Heart left ventricle (tissue), 16 donors: ENCODE results near the gene DSCAML1. TPM values are rescaled to one million over a fixed set of nuclear protein-coding genes. Genes with fewer than 3 reads are reported as not detected.

Source experiments
- ATAC-seq, 4 donors: fragments of 200-7000 bp; cut with Tn5 transposase; one replicate each; pipeline ENCODE4 v1.9.1; 2020 to 2022; ENCODE audit warnings: moderate library complexity in 4 of 4, mild to moderate bottlenecking in 3 of 4, moderate number of reproducible peaks in 1 of 4
- DNase-seq, 5 donors: peaks; one replicate each; pipeline ENCODE4 v3.0.0-alpha.2; 2020
- H3K27ac ChIP-seq, 12 donors: fragments of 200-600 bp; sonication (generic) in 4 of 12; one replicate each; pipeline versions ENCODE4 v1.5.0 to v1.8.0; 2016 to 2022; ENCODE audit warnings: mild to moderate bottlenecking in 2 of 12
- H3K27me3 ChIP-seq, 9 donors: fragments of 200-600 bp; sonication (generic) in 2 of 9; one replicate each; pipeline versions ENCODE4 v1.5.1 to v1.8.0; 2016 to 2022; ENCODE audit warnings: mild to moderate bottlenecking in 3 of 9
- H3K36me3 ChIP-seq, 9 donors: fragments of 200-600 bp; sonication (generic) in 2 of 9; one replicate each; pipeline versions ENCODE4 v1.5.0 to v1.8.0; 2018 to 2022; ENCODE audit warnings: mild to moderate bottlenecking in 2 of 9
- H3K4me1 ChIP-seq, 12 donors: fragments of 200-600 bp; sonication (generic) in 4 of 12; one replicate each; pipeline versions ENCODE4 v1.5.0 to v1.8.0; 2016 to 2022; ENCODE audit warnings: mild to moderate bottlenecking in 3 of 12
- H3K4me3 ChIP-seq, 12 donors: fragments of 200-600 bp; sonication (generic) in 4 of 12; one replicate each; pipeline versions ENCODE4 v1.5.0 to v1.8.0; 2017 to 2022; ENCODE audit warnings: mild to moderate bottlenecking in 9 of 12, moderate library complexity in 4 of 12
- H3K9me3 ChIP-seq, 12 donors: fragments of 200-600 bp; sonication (generic) in 4 of 12; one replicate each; pipeline versions ENCODE4 v1.5.0 to v1.8.0; 2016 to 2022; ENCODE audit warnings: mild to moderate bottlenecking in 1 of 12
- CTCF ChIP-seq, 12 donors: fragments of 200-600 bp; sonication (generic) in 4 of 12; IDR thresholded peaks; one replicate each; pipeline versions ENCODE4 v1.5.0 to v1.8.0; 2018 to 2022; ENCODE audit warnings: antibody characterized with exemption in 12 of 12, mild to moderate bottlenecking in 5 of 12
- POLR2A ChIP-seq, 2 donors: fragments of 450-650 bp; IDR thresholded peaks; one replicate each; pipeline ENCODE4 v1.6.1; 2017; ENCODE audit warnings: antibody characterized with exemption in 2 of 2, mild to moderate bottlenecking in 2 of 2, moderate library complexity in 2 of 2
- WGBS, 4 donors: extraction: QIAGEN DNeasy Blood & Tissue Kit in 2 of 4; methylation state at CpG; one replicate each; pipeline versions ENCODE4 v1.1.5 to v1.1.7; 2013 to 2018; 5-methylcytosine and 5-hydroxymethylcytosine counted together
- intact Hi-C, 10 donors: fragments of 100-400 bp; cut with DNase I; formaldehyde crosslinking; loops; one replicate each; pipeline versions ENCODE4 v1.11.1 to v1.14.2; 2022
- polyA plus RNA-seq, 2 donors: library from polyadenylated mRNA; stranded (reverse); fragments of 200-250 nt; gene quantifications; one replicate each; pipeline ENCODE4 v1.2.3, GENCODE V29; 2013
- total RNA-seq, 9 donors: library from RNA; depleted of rRNA in 2 of 9; stranded (reverse); fragments of >200 nt in 2 of 9; fragmentation: NEBNext Ultra II Directional in 3 of 9; extraction: Animal tissue kit (Norgen Biotek cat#: 25700) in 3 of 9; gene quantifications; one replicate each; pipeline versions ENCODE4 v1.1.0 to v1.2.4, GENCODE V29; 2016 to 2023
- donor health status: ischemic (EF 13 %, LVEDD 7.1; RV severe dilation, severe dysfunction).
- donor health status: healthy with polysubstance abuse.
- donor health status: DM: no; HTN: yes; CAD: no.
- donor health status: DM: no; HTN: no; CAD: no.
- donor health status: ischemic (EF 25% LVEDD 6.9; RV normal size, moderate dysfunction).
- donor health status: ischemic (EF 25% LVEDD 5.7; RV mildly dilated, moderate dysfunction).
- donor health status: healthy.
- donor health status: DM: yes; HTN: yes; CAD: no.
- donor health status: ischemic (EF 35%, LVEDD 5.7; RV mildly dilated, moderate dysfunction).
- donor health status: nonischemic (EF 11% LVEDD 7.7; RV severe dilation, severe dysfunction).
- donor health status: DM: yes; HTN: yes; CAD: no.
- donor health status: PGD.
- donor health status: ischemic (EF 29% LVEDD 5.4; RV normal size, mild dysfunction).
- donor health status: nonischemic (EF 23%, LVEDD 6.1; RV moderate dilation, normal function).

Gene DSCAML1
- total and polyA plus RNA-seq, 11 donors, result 0.05 to 1.7 (median 0.76) TPM

GRCh38 chr11:117495357-117495756 is 301.7 kb downstream of the DSCAML1 start:
- DNase-seq (no peak), ATAC-seq (no peak)
- Histone ChIP-seq H3K36me3 (peaks cover 0 to 1% (median 0%) of the 10 kb centered on the region in 9 donors), H3K4me3 (no peak overlapping the region), H3K9me3 (no peaks in the 10 kb centered on the region), H3K27me3 (peaks cover 0 to 9% (median 0%) of the 10 kb centered on the region in 9 donors), H3K4me1 (no peaks in the 10 kb centered on the region), H3K27ac (no peak overlapping the region)
- intact Hi-C loops, result no loop called here
- no peak for TF ChIP-seq POLR2A (IDR thresholded peaks at IDR 0.05)
- TF ChIP-seq CTCF (IDR thresholded peaks at IDR 0.05), result no peak
- 86 to 96% (median 87%) methylated on average over 5 to 6 of the region's 6 CpGs for WGBS, 4 donors

- no peak overlapping the region for H3K4me3 ChIP-seq
- intact Hi-C loops, result no loop called here
- DNase-seq (no peak), ATAC-seq (no peak)
- TF ChIP-seq POLR2A (IDR thresholded peaks at IDR 0.05) (no peak), CTCF (IDR thresholded peaks at IDR 0.05) (no peak)
- no peaks in the 10 kb centered on the region for H3K4me1 ChIP-seq
- WGBS, 4 donors, result 40 to 55% (median 50%) methylated on average over 8 to 20 of the region's 20 CpGs
- H3K27me3 ChIP-seq, result peaks cover 0 to 9% (median 0%) of the 10 kb centered on the region in 9 donors
- H3K27ac ChIP-seq, result no peak overlapping the region
- H3K9me3 ChIP-seq, result no peaks in the 10 kb centered on the region
- no peaks in the 10 kb centered on the region for H3K36me3 ChIP-seq
Observed at GRCh38 chr11:117492578-117493251, 304.3 kb downstream of the DSCAML1 start.

DNA sequence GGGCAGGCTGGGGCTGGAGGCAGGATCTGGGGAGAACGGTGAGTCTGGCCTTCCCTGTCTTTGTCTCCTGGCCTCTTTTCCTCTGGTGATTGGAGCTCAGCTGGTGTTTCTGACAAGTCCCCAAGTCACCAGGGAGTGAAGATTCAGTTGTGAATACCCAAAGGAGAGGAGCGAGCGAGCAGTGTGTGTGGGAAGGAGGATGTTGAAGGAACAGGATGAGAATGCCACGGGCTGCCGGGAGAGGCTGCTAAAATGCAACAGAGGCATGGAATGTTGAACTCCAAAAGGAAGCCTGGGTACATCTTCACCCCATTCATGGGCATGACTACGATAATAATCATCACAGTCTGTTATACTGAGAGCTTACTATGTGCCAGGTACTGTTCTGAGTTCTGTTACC is 306.1 kb downstream of the DSCAML1 start:
- Histone ChIP-seq H3K4me3 (no peak overlapping the region), H3K36me3 (no peaks in the 10 kb centered on the region), H3K27me3 (peaks cover 0 to 9% (median 0%) of the 10 kb centered on the region in 9 donors), H3K27ac (no peak overlapping the region), H3K9me3 (no peaks in the 10 kb centered on the region), H3K4me1 (no peaks in the 10 kb centered on the region)
- ATAC-seq (no peak), DNase-seq (no peak)
- no peak for TF ChIP-seq POLR2A (IDR thresholded peaks at IDR 0.05)
- TF ChIP-seq CTCF (IDR thresholded peaks at IDR 0.05), result no peak
- WGBS, 4 donors, result 61 to 76% (median 69%) methylated on average over 6 of the region's 6 CpGs
- intact Hi-C loops, result no loop called here

DNA sequence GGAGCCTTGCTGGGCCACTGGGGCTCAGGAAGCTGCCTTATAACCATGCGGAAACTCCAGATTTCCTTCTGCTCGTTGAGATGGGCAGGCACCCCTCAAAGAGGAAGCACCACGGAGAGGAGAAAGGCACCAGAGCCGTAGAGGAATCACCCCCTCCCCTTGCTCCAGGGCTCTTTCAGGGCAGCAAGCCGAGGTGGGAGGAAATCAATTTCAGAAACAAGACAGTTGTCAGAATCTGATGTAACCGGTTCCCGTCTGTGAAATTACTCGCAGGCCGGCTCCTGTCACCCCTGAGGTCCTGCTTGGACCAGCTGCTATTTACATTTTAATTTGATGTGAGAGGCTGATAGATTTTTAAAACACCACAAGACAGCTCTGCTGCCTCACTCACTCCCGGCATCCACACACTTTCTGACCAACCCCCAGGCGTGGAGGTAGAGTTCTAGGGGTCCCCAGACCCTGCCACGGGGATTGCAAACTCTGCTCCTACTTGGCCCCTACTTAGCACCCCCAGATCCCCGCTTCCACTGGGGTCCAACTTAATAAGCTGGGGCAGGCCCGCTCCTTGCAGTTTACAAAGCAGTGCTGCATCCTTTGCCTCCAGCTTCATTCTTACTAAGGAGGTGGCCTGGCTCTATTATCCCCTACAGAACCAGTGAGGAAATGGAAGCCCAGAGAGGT is 306.9 kb downstream of the DSCAML1 start:
- no peaks in the 10 kb centered on the region for H3K4me1 ChIP-seq
- TF ChIP-seq CTCF (IDR thresholded peaks at IDR 0.05), result no peak
- TF ChIP-seq POLR2A (IDR thresholded peaks at IDR 0.05), result no peak
- no peaks in the 10 kb centered on the region for H3K36me3 ChIP-seq
- no peak overlapping the region for H3K27ac ChIP-seq
- 50 to 68% (median 55%) methylated on average over 13 to 14 of the region's 14 CpGs for WGBS, 4 donors
- no peaks in the 10 kb centered on the region for H3K9me3 ChIP-seq
- H3K27me3 ChIP-seq, result peaks cover 0 to 9% (median 0%) of the 10 kb centered on the region in 9 donors
- peak in 1 of 4 donors; percentile 12 for ATAC-seq
- intact Hi-C loops, result no loop called here
- DNase-seq, result peak in 1 of 5 donors; percentile 18
- H3K4me3 ChIP-seq, result no peak overlapping the region
